ENCODE data around the gene APPL2.
A peak's percentile ranks its signal among the peaks of the same experiment; 100 is the strongest.

The APPL2 gene

DNA sequence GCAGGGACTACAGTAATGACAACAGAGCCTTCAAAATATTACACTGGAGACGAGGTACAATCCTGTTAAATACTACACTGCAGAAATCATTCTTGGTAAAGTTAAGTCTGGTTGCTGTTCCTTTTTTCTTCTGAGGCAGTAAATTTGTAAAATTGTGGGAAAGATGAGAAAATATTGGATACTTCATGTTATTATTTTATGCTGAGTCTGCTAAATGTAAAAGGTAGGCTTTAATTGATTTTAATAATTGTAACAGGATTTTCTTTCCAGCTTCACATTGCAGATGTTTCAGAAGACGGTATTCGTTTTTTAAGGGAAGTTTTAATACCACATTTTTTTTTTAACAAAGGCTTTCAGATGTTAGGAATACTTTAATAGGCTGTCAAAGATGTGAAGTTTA is 65.8 kb downstream of the APPL2 start:
- Mint-ChIP-seq H3K9me3 (no peaks in the 10 kb centered on the region), H3K36me3 (ENCODE audit: low read depth) (peaks cover 78% of the 10 kb centered on the region), H3K4me1 (ENCODE audit: low read depth) (peaks cover 6% of the 10 kb centered on the region), H3K27me3 (no peaks in the 10 kb centered on the region), H3K4me3 (no peak overlapping the region), H3K27ac (no peak overlapping the region)
- no peak for DNase-seq

DNA sequence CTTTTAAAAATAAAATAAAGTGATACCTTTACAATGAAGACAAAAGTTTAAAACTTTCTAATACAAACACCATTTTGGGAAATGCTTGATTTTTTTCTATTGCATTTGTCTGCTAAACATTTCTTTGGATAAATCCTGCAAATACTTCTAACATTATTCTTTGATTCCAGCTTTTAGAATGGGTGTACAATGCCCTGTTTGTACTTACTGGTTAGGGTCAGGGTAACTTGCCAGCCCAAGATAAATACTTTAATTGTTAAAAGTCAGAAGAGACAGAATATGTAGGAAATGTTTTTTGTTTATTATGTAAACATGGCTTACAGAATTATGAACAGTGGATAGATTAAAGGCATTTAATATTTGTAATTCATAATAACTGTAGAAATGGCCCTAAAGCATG is 68.0 kb downstream of the APPL2 start:
- Mint-ChIP-seq H3K36me3 (ENCODE audit: low read depth) (peaks cover 79% of the 10 kb centered on the region), H3K27ac (no peak overlapping the region), H3K9me3 (no peaks in the 10 kb centered on the region), H3K4me1 (ENCODE audit: low read depth) (peaks cover 10% of the 10 kb centered on the region), H3K4me3 (no peak overlapping the region), H3K27me3 (no peaks in the 10 kb centered on the region)
- no peak for DNase-seq

DNA sequence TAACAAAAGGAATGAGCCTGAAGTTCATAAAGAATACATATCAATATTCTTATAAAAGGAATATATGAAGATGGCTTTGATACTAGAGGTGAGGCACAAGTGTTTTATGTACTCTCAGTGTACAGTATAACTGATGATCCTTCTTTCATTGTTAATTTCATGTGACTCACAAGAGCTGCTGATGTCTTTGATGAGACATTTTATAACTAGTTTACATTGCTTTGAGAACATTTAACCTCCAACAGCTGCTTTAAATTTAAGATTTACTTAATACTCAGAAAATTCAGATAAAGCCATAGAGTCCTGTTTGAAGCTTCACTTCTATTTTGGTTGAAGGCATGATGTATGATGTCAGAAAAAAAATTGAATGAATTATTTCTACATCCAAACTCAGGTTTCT is 68.6 kb downstream of the APPL2 start:
- Mint-ChIP-seq H3K27ac (no peak overlapping the region), H3K36me3 (ENCODE audit: low read depth) (peaks cover 76% of the 10 kb centered on the region), H3K27me3 (no peaks in the 10 kb centered on the region), H3K9me3 (no peaks in the 10 kb centered on the region), H3K4me1 (ENCODE audit: low read depth) (peaks cover 8% of the 10 kb centered on the region), H3K4me3 (no peak overlapping the region)
- no peak for DNase-seq

DNA sequence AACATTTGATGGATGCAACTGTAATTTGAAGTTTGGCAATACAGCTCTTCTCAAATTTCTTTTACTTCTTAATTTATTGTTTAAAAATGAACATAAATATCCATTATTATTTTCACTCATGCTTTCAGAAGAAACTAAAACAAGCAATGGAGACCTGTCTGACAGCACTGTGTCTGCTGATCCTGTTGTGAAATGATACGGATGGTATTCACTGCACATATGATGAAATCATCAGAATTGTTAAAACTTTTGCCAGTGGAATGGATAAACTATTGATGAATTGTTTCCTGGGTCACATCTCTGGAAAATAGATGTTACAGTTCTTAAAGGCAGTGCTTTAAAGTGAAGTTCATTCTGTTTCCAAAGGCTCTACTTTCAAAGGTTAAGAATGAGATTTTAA is 69.2 kb downstream of the APPL2 start:
- Mint-ChIP-seq H3K9me3 (no peaks in the 10 kb centered on the region), H3K27me3 (no peaks in the 10 kb centered on the region), H3K4me3 (no peak overlapping the region), H3K27ac (peak overlapping the region; percentile 11), H3K4me1 (ENCODE audit: low read depth) (peaks cover 4% of the 10 kb centered on the region), H3K36me3 (ENCODE audit: low read depth) (peaks cover 81% of the 10 kb centered on the region)
- no peak for DNase-seq

DNA sequence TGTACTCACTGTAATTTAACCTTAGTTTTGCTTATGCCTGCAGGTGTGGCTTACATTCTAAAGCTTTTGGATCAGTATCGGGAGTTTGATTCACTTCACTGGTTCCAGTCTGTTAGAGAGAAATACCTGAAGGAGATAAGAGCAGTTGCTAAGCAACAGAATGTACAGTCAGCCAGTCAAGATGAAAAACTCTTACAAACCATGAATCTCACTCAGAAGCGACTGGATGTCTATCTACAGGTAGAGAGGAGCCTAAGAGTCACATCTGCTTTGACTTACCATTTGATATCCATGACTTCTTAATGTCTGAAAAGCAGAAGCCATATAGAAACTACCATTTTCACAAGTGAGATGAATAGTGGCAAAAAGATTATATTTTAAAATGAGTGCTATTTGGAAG is 71.9 kb downstream of the APPL2 start:
- DNase-seq: no peak
- H3K9me3 Mint-ChIP-seq: no peaks in the 10 kb centered on the region
- H3K27me3 Mint-ChIP-seq: no peaks in the 10 kb centered on the region
- peaks cover 8% of the 10 kb centered on the region for H3K4me1 Mint-ChIP-seq (ENCODE audit: low read depth)
- peak overlapping the region; percentile 57 for H3K27ac Mint-ChIP-seq
- H3K4me3 Mint-ChIP-seq: no peak overlapping the region
- H3K36me3 Mint-ChIP-seq (ENCODE audit: low read depth): peaks cover 80% of the 10 kb centered on the region

DNA sequence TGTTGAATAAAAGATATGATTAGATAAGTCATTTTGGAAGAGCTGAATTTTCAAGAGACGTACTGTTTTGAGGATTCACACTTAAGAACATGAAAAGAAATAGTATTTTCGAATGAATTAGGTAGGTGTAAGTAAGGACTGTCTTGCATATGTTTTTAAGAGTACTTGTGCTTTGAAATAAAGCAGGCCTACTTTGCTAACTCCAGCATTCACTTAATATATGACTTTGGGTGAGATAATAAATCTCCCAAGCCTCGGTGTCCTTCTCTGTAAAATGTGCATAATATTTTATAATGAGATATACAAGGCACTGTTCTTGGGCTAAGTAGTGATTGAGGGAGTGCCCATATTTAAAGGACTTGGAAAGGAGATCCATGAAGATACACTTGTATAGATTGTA is 73.8 kb downstream of the APPL2 start:
- Mint-ChIP-seq H3K4me1 (ENCODE audit: low read depth) (peaks cover 10% of the 10 kb centered on the region), H3K27me3 (no peaks in the 10 kb centered on the region), H3K4me3 (no peak overlapping the region), H3K9me3 (no peaks in the 10 kb centered on the region), H3K27ac (no peak overlapping the region), H3K36me3 (ENCODE audit: low read depth) (peaks cover 81% of the 10 kb centered on the region)
- DNase-seq: no peak

DNA sequence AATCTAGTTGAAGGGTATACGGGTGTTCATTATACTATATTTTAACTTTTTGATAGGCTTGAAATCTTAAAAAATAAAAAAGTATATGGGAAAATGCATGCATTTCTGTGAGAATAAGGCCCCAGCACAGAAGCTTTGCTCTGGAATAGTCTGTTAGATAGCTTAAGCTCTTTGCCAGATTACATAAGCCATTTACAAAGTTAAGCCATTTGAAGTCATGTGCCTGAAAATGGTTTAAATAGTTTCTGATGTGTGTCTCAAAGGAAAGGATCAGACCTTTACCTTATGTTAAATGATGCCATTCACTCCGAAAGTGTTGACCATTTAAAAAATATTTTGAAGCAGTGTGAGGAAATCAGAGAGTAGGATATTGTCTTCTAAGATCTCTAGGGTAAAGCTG is 77.1 kb downstream of the APPL2 start:
- H3K9me3 Mint-ChIP-seq: no peaks in the 10 kb centered on the region
- no peaks in the 10 kb centered on the region for H3K27me3 Mint-ChIP-seq
- no peak overlapping the region for H3K4me3 Mint-ChIP-seq
- DNase-seq: no peak
- peak overlapping the region; percentile 2 for H3K27ac Mint-ChIP-seq
- peaks cover 80% of the 10 kb centered on the region for H3K36me3 Mint-ChIP-seq (ENCODE audit: low read depth)
- H3K4me1 Mint-ChIP-seq (ENCODE audit: low read depth): peaks cover 9% of the 10 kb centered on the region

DNA sequence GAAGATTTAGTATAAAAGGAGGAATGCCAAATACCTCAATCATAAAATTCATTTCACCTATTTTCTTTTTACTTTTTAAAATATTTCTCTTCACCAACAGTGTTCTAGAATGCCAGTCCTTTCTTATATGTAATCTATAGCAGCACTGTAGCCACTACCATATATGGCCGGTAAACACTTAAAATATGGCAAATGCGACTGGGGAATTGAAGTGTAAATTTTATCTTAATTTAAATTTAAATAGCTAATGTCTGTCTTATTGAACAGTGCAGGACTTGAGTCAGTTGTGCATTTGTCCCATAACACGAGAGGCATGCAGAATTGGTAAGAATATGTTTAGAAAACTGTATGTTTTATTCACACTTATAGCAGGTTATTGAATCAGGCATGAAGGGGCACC is 78.4 kb downstream of the APPL2 start:
- H3K4me1 Mint-ChIP-seq (ENCODE audit: low read depth): peaks cover 7% of the 10 kb centered on the region
- no peaks in the 10 kb centered on the region for H3K9me3 Mint-ChIP-seq
- DNase-seq: no peak
- peak overlapping the region; percentile 10 for H3K27ac Mint-ChIP-seq
- peaks cover 80% of the 10 kb centered on the region for H3K36me3 Mint-ChIP-seq (ENCODE audit: low read depth)
- no peak overlapping the region for H3K4me3 Mint-ChIP-seq
- H3K27me3 Mint-ChIP-seq: no peaks in the 10 kb centered on the region

DNA sequence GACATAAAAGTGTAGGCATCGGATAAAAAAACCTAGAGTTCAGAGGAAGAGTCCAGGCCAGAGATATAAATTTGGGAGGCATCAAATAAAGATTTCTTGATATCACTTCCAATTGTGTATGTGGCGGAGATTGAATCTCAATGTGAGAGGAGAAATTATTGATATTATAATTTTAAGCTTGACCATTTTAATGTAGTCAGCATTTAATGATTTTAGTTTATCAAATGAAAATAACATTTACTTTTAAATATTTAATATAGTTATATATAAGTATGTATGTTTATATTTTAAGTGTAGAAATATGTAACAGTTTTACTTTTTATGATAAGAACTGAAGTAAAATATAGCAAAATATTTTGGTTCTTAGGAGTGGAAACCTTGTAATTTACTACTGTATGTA is 79.7 kb downstream of the APPL2 start:
- Mint-ChIP-seq H3K36me3 (ENCODE audit: low read depth) (peaks cover 81% of the 10 kb centered on the region), H3K27me3 (no peaks in the 10 kb centered on the region), H3K9me3 (no peaks in the 10 kb centered on the region), H3K4me1 (ENCODE audit: low read depth) (peaks cover 7% of the 10 kb centered on the region), H3K4me3 (no peak overlapping the region), H3K27ac (no peak overlapping the region)
- no peak for DNase-seq

DNA sequence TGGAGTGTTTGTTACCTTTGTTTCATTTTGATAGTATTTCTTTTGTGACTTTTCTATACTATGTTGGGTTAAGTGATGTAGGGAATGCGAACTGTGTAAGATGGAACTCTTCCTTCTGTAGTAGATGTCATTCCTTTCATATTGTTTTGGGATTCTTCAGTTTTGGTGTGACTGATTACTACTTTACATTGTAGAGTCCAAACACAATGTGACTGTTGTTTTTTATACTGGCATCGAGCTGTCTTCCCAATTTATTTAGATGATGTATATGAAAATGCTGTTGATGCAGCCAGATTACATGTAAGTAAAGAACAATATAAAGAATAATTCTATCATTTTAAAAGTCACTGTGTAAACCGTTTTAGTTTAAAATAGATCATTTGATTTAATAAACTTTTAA is 93.7 kb downstream of the APPL2 start:
- DNase-seq: no peak
- peaks cover 3% of the 10 kb centered on the region for H3K4me1 Mint-ChIP-seq (ENCODE audit: low read depth)
- H3K36me3 Mint-ChIP-seq (ENCODE audit: low read depth): peaks cover 73% of the 10 kb centered on the region
- no peaks in the 10 kb centered on the region for H3K27me3 Mint-ChIP-seq
- no peaks in the 10 kb centered on the region for H3K9me3 Mint-ChIP-seq
- no peak overlapping the region for H3K4me3 Mint-ChIP-seq
- no peak overlapping the region for H3K27ac Mint-ChIP-seq

DNA sequence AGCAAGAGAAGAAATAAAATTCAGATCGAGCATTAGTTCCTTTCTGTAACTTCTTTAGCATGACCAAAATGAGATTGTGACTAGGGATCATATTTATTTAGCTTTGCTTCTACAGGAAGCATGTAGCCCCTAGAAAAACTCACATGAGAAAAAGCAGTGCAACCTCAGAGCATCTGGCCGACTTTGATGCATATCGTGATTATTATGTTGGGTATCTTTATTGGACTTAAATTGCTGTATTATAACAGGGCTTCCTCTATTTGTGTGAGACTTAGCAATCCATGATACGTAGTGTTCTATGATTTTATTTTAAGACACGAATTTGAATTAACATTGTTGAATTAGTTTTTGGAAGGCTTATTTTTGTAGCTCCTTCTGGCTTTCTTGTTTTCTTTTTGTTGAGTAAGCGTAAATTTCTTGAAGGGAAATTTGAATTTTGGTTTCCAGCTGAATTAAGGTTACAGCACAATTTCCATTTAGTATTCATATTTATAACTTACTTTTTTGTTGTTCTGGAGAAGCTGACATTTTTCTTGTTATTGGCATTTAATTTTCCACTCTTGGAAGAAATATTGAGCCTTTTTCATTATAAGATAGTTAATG is 94.6 kb downstream of the APPL2 start:
- no peaks in the 10 kb centered on the region for H3K9me3 Mint-ChIP-seq
- H3K36me3 Mint-ChIP-seq (ENCODE audit: low read depth): peaks cover 73% of the 10 kb centered on the region
- peaks cover 7% of the 10 kb centered on the region for H3K4me1 Mint-ChIP-seq (ENCODE audit: low read depth)
- no peak overlapping the region for H3K4me3 Mint-ChIP-seq
- no peak for DNase-seq
- H3K27me3 Mint-ChIP-seq: no peaks in the 10 kb centered on the region
- H3K27ac Mint-ChIP-seq: no peak overlapping the region

DNA sequence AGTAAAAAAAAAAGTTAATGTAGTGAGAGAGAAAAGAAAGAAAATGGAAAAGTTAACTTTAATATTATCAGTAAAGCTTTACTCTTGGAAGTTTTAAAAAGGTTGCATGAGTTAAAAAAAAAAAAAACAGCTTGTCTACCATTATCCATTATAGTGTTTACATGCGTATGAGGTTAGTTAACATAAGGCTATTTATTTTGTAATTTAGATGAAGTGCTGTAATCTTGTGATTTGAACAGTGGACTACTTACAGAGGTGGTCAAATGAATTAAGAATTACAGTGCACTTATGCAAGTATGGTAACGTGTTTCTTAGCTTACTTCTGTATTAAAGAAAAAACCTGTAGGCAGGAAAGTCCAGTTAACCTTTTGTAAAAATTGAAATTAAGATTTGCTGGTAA is 97.7 kb downstream of the APPL2 start:
- no peak for DNase-seq
- Mint-ChIP-seq H3K36me3 (ENCODE audit: low read depth) (peaks cover 83% of the 10 kb centered on the region), H3K9me3 (no peaks in the 10 kb centered on the region), H3K4me3 (no peak overlapping the region), H3K4me1 (ENCODE audit: low read depth) (peaks cover 14% of the 10 kb centered on the region), H3K27ac (no peak overlapping the region), H3K27me3 (no peaks in the 10 kb centered on the region)

Measured in activated T-cell treated with anti-CD3 and anti-CD28 coated beads, Interleukin-2, amount 50 U/mL, for 24 hours (primary cell).